ENCODE data around the gene SCAPER.

- TF ChIP-seq CTCF (conservative IDR thresholded peaks at IDR 0.05; ENCODE audit: low read depth, low read length) = no peak
- TF ChIP-seq EZH2 (IDR thresholded peaks at IDR 0.05; ENCODE audit: borderline replicate concordance, low read depth, low read length, poor library complexity, severe bottlenecking) = no peak
Measured at GRCh38 chr15:76533060-76533820, 371.9 kb downstream of the SCAPER start.
